Ovary (tissue), 9 donors: ENCODE data around the gene SHISA9. TPM values are rescaled to one million over a fixed set of nuclear protein-coding genes. Genes with fewer than 3 reads are reported as not detected.

ENCODE experiments used
- DNase-seq, 5 donors: peaks; one replicate each; pipeline ENCODE4 v3.0.0-alpha.2; 2019 to 2020
- H3K27ac ChIP-seq, 2 donors: fragments of 200-600 bp; one replicate each; pipeline versions ENCODE4 v1.5.1 to v1.8.0; 2019 to 2022
- H3K27me3 ChIP-seq: fragments of 200-600 bp; one replicate; pipeline ENCODE4 v1.8.0; 2022
- H3K36me3 ChIP-seq: fragments of 200-600 bp; sonication (generic); one replicate; pipeline ENCODE4 v1.5.1; 2019
- H3K4me1 ChIP-seq: one replicate; pipeline ENCODE4 v1.8.1; 2013; ENCODE audit warnings: mild to moderate bottlenecking, moderate library complexity; ENCODE audit not compliant: insufficient read depth
- H3K4me3 ChIP-seq: fragments of 200-600 bp; sonication (generic); one replicate; pipeline ENCODE4 v1.5.1; 2017
- H3K9me3 ChIP-seq, 2 donors: fragments of 200-600 bp in 1 of 2; sonication (generic) in 1 of 2; one replicate each; pipeline versions ENCODE4 v1.5.1 to v1.8.1; 2013 to 2019; ENCODE audit warnings: mild to moderate bottlenecking in 1 of 2, moderate library complexity in 1 of 2
- EP300 ChIP-seq: sonication (generic); formaldehyde crosslinking; IDR thresholded peaks from one replicate; pipeline ENCODE4 v1.6.1; 2017; ENCODE audit warnings: antibody characterized with exemption
- POLR2A ChIP-seq: fragments of 450-650 bp; IDR thresholded peaks from one replicate; pipeline ENCODE4 v1.6.1; 2017; ENCODE audit warnings: antibody characterized with exemption, mild to moderate bottlenecking, moderate library complexity
- WGBS, 3 donors: extraction: QIAGEN DNeasy Blood & Tissue Kit in 1 of 3; methylation state at CpG; one replicate each; pipeline versions ENCODE4 v1.1.5 to v1.1.7; 2013 to 2017; 5-methylcytosine and 5-hydroxymethylcytosine counted together
- intact Hi-C, 4 donors: fragments of 100-400 bp; cut with DNase I; formaldehyde crosslinking; loops; one replicate each; pipeline versions ENCODE4 v1.11.0 to v1.15.1; 2022 to 2023
- polyA plus RNA-seq, 2 donors: library from polyadenylated mRNA; stranded (reverse); fragments of 200-250 nt in 1 of 2; fragments of 350-450 nt in 1 of 2; fragmentation: Illumina TruSeq in 1 of 2; extraction: RNeasy Lipid Tissue Mini Kit (QIAGEN cat#74804) in 1 of 2; gene quantifications; one replicate each; pipeline ENCODE4 v1.2.3, GENCODE V29; 2013 to 2014
- total RNA-seq, 7 donors: library from RNA; depleted of rRNA in 2 of 7; stranded (reverse); fragments of >200 nt in 2 of 7; fragmentation: NEBNext Ultra II Directional in 3 of 7; extraction: Animal tissue kit (Norgen Biotek cat#: 25700) in 3 of 7; gene quantifications; one replicate each; pipeline versions ENCODE4 v1.1.0 to v1.2.4, GENCODE V29; 2016 to 2023
- TF ChIP-seq, protein P1 (sequence below), 3 donors: fragments of 450-650 bp in 2 of 3; fragments of 200-600 bp in 1 of 3; IDR thresholded peaks; one replicate each; pipeline versions ENCODE4 v1.5.1 to v1.8.0; 2016 to 2022; ENCODE audit warnings: antibody characterized with exemption in 3 of 3, mild to moderate bottlenecking in 1 of 3
- donor health status: DM: no; HTN: no; CAD: no; lungs with moderate emphysema.
- donor health status: DM: no; HTN: no; CAD: no.
- donor health status: Bipolar disorder and iron deficiency.
- donor health status: DM: yes; HTN: yes; CAD: no.
- donor health status: DM: no; HTN: no; CAD: no.
- donor health status: DM: yes; HTN: yes; CAD: no.

The SHISA9 gene
- total and polyA plus RNA-seq, 9 donors = 0.03 to 0.47 (median 0.12) TPM; not detected in 3

DNA sequence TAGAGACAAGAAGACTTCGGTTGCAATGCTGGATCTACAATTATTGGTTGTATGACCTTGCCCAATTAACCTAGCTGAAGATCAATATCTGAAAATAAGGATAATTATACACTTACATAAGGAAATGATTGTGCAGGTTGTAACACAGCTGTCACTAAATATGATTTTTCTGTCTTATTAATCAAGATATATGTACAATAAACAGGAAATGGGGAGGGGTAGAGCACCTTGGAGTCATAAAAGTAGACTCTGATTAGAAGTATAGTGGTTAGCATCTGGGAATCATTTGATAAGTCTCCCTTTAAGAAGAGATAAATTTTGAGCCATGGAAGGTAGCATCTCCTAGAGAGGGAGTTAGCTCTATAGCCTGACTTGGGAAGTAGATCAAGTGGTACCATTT is 369.2 kb downstream of the SHISA9 start:
- no peak overlapping the region for H3K4me3 ChIP-seq
- H3K4me1 ChIP-seq = no peaks in the 10 kb centered on the region
- no peak overlapping the region for H3K27ac ChIP-seq
- intact Hi-C loops = no loop called here
- TF ChIP-seq, protein P1, sequence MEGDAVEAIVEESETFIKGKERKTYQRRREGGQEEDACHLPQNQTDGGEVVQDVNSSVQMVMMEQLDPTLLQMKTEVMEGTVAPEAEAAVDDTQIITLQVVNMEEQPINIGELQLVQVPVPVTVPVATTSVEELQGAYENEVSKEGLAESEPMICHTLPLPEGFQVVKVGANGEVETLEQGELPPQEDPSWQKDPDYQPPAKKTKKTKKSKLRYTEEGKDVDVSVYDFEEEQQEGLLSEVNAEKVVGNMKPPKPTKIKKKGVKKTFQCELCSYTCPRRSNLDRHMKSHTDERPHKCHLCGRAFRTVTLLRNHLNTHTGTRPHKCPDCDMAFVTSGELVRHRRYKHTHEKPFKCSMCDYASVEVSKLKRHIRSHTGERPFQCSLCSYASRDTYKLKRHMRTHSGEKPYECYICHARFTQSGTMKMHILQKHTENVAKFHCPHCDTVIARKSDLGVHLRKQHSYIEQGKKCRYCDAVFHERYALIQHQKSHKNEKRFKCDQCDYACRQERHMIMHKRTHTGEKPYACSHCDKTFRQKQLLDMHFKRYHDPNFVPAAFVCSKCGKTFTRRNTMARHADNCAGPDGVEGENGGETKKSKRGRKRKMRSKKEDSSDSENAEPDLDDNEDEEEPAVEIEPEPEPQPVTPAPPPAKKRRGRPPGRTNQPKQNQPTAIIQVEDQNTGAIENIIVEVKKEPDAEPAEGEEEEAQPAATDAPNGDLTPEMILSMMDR (IDR thresholded peaks at IDR 0.05) = no peak
- TF ChIP-seq POLR2A (no peak), EP300 (no peak)
- 57 to 72% (median 66%) methylated on average over 1 of the region's 1 CpG for WGBS, 3 donors
- no peak for DNase-seq
- H3K9me3 ChIP-seq = no peaks in the 10 kb centered on the region
- H3K36me3 ChIP-seq = no peaks in the 10 kb centered on the region
- H3K27me3 ChIP-seq = no peaks in the 10 kb centered on the region

DNA sequence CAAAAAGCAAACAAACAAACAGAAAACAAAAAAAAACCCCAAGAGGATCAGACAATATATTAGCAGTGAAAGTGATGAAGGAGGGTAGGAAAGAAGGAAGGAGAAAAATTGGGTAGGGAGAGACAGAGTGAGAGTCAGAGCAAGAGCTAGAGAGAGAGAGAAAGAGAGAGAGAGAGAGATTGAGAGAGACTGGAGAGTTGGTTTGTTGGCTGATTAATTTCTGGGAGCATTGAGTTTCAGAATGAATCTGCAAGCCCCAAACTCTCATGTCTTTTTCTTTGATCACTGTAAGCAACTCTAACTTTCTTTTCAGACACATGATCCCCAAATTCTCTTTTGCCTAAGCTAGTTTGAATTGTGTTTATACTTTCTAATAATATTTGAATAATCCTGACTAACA is 388.1 kb downstream of the SHISA9 start:
- no peak overlapping the region for H3K27ac ChIP-seq
- intact Hi-C loops = no loop called here

More for the DNA sequence above, 388.1 kb downstream of the SHISA9 start:
- no peaks in the 10 kb centered on the region for H3K36me3 ChIP-seq
- no peak for TF ChIP-seq POLR2A
- TF ChIP-seq, protein P1 (IDR thresholded peaks at IDR 0.05) = no peak
- no peak for TF ChIP-seq EP300
- no peaks in the 10 kb centered on the region for H3K9me3 ChIP-seq
- H3K27me3 ChIP-seq = no peaks in the 10 kb centered on the region
- H3K4me3 ChIP-seq = no peak overlapping the region
- no peaks in the 10 kb centered on the region for H3K4me1 ChIP-seq
- no peak for DNase-seq

Other genes starting within 250 kb of the SHISA9 start
- 10 to 100 TPM in 4 of 7 donors, 1 to 10 TPM in 3; 6.0 to 23.3 (median 13.0) TPM for gene CPPED1, start 97.7 kb upstream of the SHISA9 start, total RNA-seq
- gene CPPED1, start 97.7 kb upstream of the SHISA9 start, polyA plus RNA-seq = 10 to 100 TPM in 1 of 2 donors, 1 to 10 TPM in 1; 8.1 to 20.7 TPM